GM18868 (cell line): ENCODE data around the gene DIRAS2.
"Not testable (repeated sequence)": the region's sequence is repeated elsewhere in the genome, so short reads cannot be mapped to it uniquely, and the experiment has no call there.

Experiments
- ATAC-seq: cut with Tn5 transposase; IDR thresholded peaks from one replicate; pipeline ENCODE4 v1.9.1; 2021; ENCODE audit warnings: mild to moderate bottlenecking, moderate library complexity; ENCODE audit not compliant: unreplicated experiment

Gene DIRAS2

GRCh38 chr9:90642570-90643539, at the start of gene DIRAS2:
DIRAS2 (minus strand) TSS chr9:90642824; CDS start chr9:90613827, 28,997 bp downstream.
- peak; percentile 53 for ATAC-seq

GRCh38 chr9:90684736-90685135, 42.1 kb upstream of the DIRAS2 start:
- ATAC-seq = no peak

GRCh38 chr9:90684106-90684505, 41.5 kb upstream of the DIRAS2 start:
- no peak for ATAC-seq

- no peak for ATAC-seq
Measured at GRCh38 chr9:90680534-90680933, 37.9 kb upstream of the DIRAS2 start.

DNA sequence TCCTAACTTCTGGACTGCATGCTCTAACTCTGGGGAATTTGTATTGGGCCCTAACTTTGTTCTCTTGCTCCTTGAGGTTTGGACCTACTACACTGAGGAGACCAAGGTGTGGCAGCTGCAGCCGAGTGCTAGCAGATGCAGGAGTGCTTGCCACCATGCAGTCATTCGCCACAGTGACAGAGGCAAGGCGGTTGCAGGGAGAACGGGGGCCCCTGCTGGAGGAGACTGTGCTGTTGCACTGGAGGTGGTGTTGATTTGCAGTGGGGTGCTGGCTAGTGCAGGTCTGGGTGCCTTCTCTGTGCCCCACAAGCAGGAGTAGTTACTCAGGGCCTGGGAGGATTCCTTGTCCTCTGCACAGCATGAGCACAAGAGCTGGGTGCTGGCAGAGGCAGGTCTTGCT, 22.4 kb upstream of the DIRAS2 start:
- ATAC-seq = no peak

DNA sequence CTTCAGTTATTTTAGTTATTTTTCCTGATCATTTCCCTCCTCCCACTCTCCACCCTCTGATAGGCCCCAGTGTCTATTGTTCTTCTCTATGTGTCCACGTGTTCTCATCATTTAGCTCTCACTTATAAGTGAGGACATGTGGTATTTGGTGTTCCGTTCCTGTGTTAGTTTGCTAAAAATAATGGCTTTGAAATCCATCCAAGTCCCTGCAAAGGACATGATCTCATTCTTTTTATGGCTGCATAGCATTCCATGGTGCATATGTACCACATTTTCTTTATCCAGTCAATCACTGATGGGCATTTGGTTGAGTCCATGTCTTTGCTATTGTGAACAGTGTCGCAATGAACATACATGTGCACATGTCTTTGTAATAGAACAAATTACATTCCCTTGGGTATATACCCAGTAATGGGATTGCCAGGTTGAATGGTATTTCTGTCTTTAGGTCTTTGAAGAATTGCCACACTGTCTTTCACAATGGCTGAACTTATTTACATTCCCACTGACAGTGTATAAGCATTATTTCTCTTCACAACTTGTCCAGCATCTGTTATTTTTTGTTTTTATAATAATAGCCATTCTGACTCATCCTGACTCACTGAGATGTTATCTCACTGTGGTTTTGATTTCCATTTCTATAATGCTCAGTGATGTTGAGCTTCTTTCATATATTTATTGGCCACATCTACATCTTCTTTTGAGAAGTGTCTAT, 17.2 kb upstream of the DIRAS2 start:
- no peak for ATAC-seq

DNA sequence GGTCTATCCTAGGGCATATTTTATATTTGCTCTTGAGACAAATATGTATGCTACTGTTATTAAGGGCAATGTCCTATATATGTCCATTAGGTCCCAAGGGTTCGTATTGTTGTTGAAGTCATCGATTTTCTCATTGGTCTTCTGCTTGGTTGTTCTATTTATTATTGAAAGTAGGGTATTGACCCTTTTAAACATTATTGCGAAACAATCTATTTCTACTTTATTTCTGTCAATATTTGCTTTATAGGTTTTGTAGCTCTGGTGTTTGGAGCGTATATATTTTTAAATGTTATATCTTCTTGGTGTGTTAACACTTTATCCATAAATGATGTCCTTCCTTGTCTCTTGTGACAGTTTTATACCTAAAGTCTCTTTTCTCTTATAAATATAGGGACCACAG, 16.2 kb upstream of the DIRAS2 start:
- ATAC-seq = no peak

DNA sequence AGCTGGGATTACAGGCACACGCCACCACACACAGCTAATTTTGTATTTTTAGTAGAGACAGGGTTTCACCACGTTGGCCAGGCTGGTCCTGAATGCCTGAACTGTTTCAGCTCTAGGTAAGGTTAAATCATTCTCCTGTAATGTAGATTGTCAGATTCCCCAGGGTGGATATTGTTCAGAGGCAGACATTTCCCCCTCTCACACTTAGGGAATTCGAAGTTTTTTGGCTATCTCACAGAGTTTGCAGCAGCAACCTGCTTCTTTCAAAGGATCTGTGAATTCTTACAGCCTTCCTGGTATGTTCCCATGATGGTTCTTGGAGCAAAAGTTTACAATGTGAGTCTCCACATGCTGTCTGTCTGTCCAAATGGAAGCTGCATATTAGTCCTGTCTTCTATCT, 15.6 kb upstream of the DIRAS2 start:
- no peak for ATAC-seq

- not testable (repeated sequence) for ATAC-seq
Measured at GRCh38 chr9:90656876-90657275, 14.3 kb upstream of the DIRAS2 start.

DNA sequence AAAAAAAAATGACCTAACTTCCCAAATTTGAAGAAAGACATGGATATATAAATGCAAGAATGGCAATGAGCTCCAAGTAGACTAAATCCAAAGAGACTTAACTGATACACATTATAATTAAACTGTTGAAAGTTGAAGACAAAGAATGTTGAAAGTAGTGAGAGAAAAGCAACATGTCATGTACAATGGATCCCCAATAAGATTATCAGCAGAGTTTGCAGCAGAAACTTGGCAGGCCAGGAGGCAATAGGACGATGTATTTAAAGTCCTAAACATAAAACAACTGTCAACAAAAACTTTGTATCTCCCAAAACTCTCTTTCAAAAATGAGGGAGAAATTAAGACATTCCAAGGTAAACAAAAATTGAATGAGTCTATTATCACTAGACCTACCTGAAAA, 8.6 kb upstream of the DIRAS2 start:
- ATAC-seq = no peak

DNA sequence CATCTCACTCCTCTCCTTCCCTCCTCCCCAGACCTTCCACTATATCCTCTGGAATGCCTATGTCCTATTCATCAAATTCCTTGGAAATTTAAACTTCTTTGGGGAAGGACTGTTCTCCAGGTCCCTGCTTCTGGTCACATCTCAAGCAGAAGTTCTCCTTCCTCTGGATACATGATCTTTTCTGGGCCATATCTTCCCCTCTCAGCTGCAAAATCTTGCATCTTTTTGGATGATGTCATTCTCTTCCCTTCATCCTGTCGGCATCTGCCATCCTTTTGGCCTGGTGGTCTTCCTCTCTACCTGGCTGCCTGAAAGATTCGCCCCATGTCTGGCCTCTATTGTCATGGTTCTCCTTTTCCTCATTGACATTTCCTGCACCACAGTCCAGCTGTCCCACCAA, 5.2 kb upstream of the DIRAS2 start:
- ATAC-seq = no peak

GRCh38 chr9:90645721-90646120, 3.1 kb upstream of the DIRAS2 start:
- ATAC-seq = no peak

DNA sequence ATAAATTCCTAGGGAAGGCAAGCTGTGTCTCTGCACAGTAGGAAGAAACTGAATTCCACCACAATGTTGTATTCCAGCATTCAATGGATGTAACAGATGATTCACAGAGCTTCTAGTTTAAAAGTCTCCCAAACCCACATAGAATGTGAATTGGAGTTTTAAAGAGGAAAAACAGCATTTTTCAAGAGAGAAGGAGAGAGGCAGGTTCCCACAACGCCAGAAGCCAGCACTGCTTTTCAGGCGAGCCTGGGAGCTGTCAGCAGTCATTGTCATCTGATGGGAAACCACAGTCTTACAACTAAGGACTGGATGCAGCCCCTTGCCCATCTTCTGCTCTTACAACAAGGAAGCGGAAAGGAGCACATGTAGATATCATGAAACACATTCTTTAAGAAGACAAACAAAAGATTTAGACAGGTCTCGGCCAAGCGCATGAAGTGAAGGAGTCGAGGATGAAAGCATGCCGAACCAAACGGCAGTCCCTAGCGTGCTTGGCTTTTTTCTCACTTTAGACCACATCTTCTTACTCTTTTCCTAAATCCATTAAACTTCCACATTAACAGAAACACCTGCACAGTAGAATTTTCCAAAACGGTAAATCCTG, 638 bp downstream of the DIRAS2 start:
- no peak for ATAC-seq

- ATAC-seq = no peak
Measured at GRCh38 chr9:90641086-90641485, 1.5 kb downstream of the DIRAS2 start.

- no peak for ATAC-seq
Measured at GRCh38 chr9:90640361-90640760, 2.3 kb downstream of the DIRAS2 start.

DNA sequence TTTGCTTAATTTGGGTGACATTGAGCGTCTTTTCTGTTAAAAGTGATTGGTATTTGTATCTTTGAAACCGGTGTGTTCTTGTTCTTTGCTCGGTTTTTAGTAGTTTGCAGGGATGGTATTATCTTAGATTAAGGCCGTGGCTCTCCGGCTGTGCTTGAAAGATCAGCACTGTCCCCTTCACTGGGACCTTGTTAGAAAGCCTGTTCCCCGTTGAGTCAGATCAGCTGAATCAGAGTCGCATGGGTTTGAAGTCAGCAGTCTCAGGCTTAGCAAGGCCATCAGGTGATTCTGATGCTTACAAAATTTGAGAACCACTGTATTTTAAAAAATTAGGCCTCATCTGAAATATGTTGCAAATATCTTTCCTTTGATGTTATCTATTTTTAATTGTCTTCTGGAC, 5.0 kb downstream of the DIRAS2 start:
- no peak for ATAC-seq

DNA sequence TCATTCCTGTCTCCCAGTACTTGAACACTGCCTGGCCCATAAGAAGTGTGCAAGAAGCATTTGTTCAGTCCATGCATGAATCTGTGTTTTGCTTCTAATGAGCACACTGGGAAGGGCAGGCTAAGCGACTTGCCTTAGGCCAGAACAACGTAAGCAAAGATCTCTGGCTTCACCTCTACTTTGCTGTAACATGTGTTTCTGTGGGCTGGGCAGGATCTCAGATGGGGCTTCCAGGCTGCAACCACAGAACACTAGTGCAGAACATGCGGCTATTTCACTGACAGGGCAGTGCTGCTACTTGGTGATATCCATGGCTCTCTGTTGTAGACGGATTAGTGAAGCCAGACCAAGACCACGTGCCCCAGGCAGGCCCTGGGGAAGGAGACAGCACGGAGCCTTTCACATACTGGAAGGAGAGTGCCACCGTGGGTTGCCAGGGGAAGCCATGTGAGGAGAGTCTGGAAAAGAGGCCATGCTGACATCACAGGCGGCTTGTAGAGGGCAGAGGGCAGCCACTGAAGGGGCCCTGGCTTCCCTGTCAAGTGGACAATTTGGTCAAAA, 9.9 kb downstream of the DIRAS2 start:
- no peak for ATAC-seq

GRCh38 chr9:90631964-90632363, 10.7 kb downstream of the DIRAS2 start:
- ATAC-seq = no peak

GRCh38 chr9:90629991-90630390, 12.6 kb downstream of the DIRAS2 start:
- no peak for ATAC-seq

DNA sequence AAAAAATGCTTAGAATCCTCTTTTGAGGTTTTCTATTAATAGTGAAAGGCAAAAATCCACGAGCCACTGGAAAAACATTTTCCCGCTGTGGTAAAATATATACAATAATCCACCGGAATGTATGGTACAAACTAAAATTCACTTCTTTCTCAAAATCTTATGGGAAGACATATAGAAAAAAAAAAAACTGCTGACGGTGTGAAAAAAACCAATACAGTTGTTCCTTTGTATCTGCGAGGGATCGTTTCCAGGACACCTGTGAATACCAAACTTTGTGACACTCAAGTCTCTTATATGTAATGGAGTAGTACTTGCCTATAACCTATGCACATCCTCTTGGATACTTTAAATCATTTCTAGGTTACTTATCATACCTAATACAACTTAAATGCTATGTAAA, 13.3 kb downstream of the DIRAS2 start:
- no peak for ATAC-seq

GRCh38 chr9:90616806-90617205, 25.8 kb downstream of the DIRAS2 start:
- ATAC-seq = no peak
